K562 (cell line): ENCODE measurements around the gene ELMO1. TPM values are rescaled to one million over a fixed set of nuclear protein-coding genes. Genes with fewer than 3 reads are reported as not detected.

Source experiments
- ATAC-seq: fragments of 200-7000 bp; cut with Tn5 transposase; 3 replicates; pipeline ENCODE4 v1.9.1; 2020; ENCODE audit warnings: moderate library complexity
- BruUV-seq: library from RNA; stranded (reverse); fragments of 400-500 nt; replicated peaks from 2 replicates; lab custom pipeline; 2021; lab: Mats Ljungman, UMichigan
- CTCF ChIA-PET: fragments of 300-600 bp; formaldehyde crosslinking; extraction: SDS; loops from one replicate; lab custom pipeline; 2021; ENCODE audit warnings: low intra/inter-chr PET ratio; lab: Yijun Ruan, JAX
- POLR2A ChIA-PET: fragments of 300-600, 350-650 bp; sonication (Branson Sonifier 250); formaldehyde crosslinking; extraction: SDS; loops from one replicate; lab custom pipeline; 2021; ENCODE audit warnings: antibody characterized with exemption, inconsistent platforms; lab: Yijun Ruan, JAX
- DNase-seq, 4 experiments: peaks; one replicate each; pipeline versions ENCODE4 v3.0.0 to v3.0.0-alpha.2; 2011 to 2018; ENCODE audit warnings: low spot score in 3 of 4, mixed read lengths in 3 of 4; ENCODE audit errors: extremely low read depth in 1 of 4
- FAIRE-seq: peaks from 2 replicates; lab custom pipeline; 2011; peaks lifted over from hg19 to GRCh38; lab: Jason Lieb, UNC
- H2AFZ ChIP-seq: 2 replicates; pipeline ENCODE4 v1.6.0; 2011; ENCODE audit warnings: low read depth, low read length, control low read depth, inconsistent platforms
- H3K27ac ChIP-seq: fragments of 200-600 bp; 3 replicates; pipeline ENCODE4 v1.8.0; 2011; ENCODE audit warnings: low read depth, mild to moderate bottlenecking, control low read depth, inconsistent platforms, low read length, moderate library complexity, mixed read lengths; ENCODE audit errors: extremely low read depth
- H3K27me3 ChIP-seq, 2 experiments: fragments of 300-600 bp in 1 of 2; 2 replicates in 1 of 2; 3 replicates in 1 of 2; pipeline versions ENCODE4 v1.6.0 to v1.8.0; 2011; ENCODE audit warnings: inconsistent platforms in 2 of 2, low read length in 2 of 2, mild to moderate bottlenecking in 1 of 2, mixed read lengths in 1 of 2, moderate library complexity in 1 of 2; ENCODE audit not compliant: control insufficient read depth in 2 of 2, insufficient read depth in 2 of 2
- H3K36me3 ChIP-seq: fragments of 300-600 bp; 3 replicates; pipeline ENCODE4 v1.8.0; 2011; ENCODE audit warnings: mild to moderate bottlenecking, low read length, inconsistent platforms; ENCODE audit not compliant: control insufficient read depth, insufficient read depth
- H3K4me1 ChIP-seq, 2 experiments: fragments of 200-600 bp in 1 of 2; replicated peaks in 1 of 2; 2 replicates in 1 of 2; 3 replicates in 1 of 2; pipeline versions ENCODE4 v1.5.1 to v1.8.0; 2011; ENCODE audit warnings: inconsistent platforms in 2 of 2, low read length in 2 of 2, mild to moderate bottlenecking in 1 of 2, mixed read lengths in 1 of 2, moderate library complexity in 1 of 2; ENCODE audit not compliant: control insufficient read depth in 2 of 2, insufficient read depth in 2 of 2
- H3K4me2 ChIP-seq: 2 replicates; pipeline ENCODE4 v1.6.1; 2011; ENCODE audit warnings: low read length, control low read depth, inconsistent platforms, mixed read lengths; ENCODE audit not compliant: insufficient read depth
- H3K4me3 ChIP-seq: fragments of 200-600 bp; sonication (generic), shearing (Covaris generic); 2 replicates; pipeline ENCODE4 v1.5.1; 2016; ENCODE audit warnings: control low read depth, inconsistent platforms
- H3K79me2 ChIP-seq: fragments of 200-600 bp; 3 replicates; pipeline ENCODE4 v1.8.0; 2011; ENCODE audit warnings: low read length, inconsistent platforms; ENCODE audit not compliant: control insufficient read depth, insufficient read depth
- H3K9ac ChIP-seq, 2 experiments: 2 replicates each; pipeline versions ENCODE4 v1.6.0 to v1.6.1; 2011; ENCODE audit warnings: low read depth in 2 of 2, low read length in 2 of 2, control low read depth in 1 of 2, inconsistent platforms in 1 of 2, mild to moderate bottlenecking in 1 of 2, mixed read lengths in 1 of 2; ENCODE audit not compliant: insufficient read depth in 1 of 2
- H3K9me1 ChIP-seq: one replicate; pipeline ENCODE4 v1.6.0; 2011; ENCODE audit warnings: inconsistent platforms, mild to moderate bottlenecking, low read length, moderate library complexity; ENCODE audit not compliant: control insufficient read depth, insufficient read depth
- H3K9me3 ChIP-seq: replicated peaks from 2 replicates; pipeline ENCODE4 v1.5.1; 2011; ENCODE audit warnings: low read depth, low read length, inconsistent platforms; ENCODE audit not compliant: control insufficient read depth, insufficient read depth
- H4K20me1 ChIP-seq: replicated peaks from 2 replicates; pipeline ENCODE4 v1.6.1; 2011; ENCODE audit warnings: low read length, inconsistent platforms, mixed read lengths; ENCODE audit not compliant: control insufficient read depth, insufficient read depth
- DEAF1 ChIP-seq: fragments of 450-650 bp; formaldehyde crosslinking; IDR thresholded peaks from 2 replicates; pipeline ENCODE4 v1.4.0; 2020; ENCODE audit warnings: mild to moderate bottlenecking, moderate library complexity
- PCBP1 ChIP-seq: fragments of 200-400 bp; formaldehyde crosslinking; IDR thresholded peaks from 2 replicates; pipeline ENCODE4 v1.6.1; 2018; ENCODE audit warnings: mild to moderate bottlenecking, low read depth, low read length; ENCODE audit not compliant: poor library complexity, severe bottlenecking
- RHOXF2B ChIP-seq: fragments of 250-450 bp; sonication (Bioruptor Pico); conservative IDR thresholded peaks from 2 replicates; pipeline ENCODE4 v1.5.1; 2021
- TCF15 ChIP-seq: fragments of 250-450 bp; sonication (Bioruptor Pico); IDR thresholded peaks from 2 replicates; pipeline ENCODE4 v1.8.0; 2022; ENCODE audit warnings: moderate library complexity, mild to moderate bottlenecking, inconsistent platforms
- WHSC1 ChIP-seq: IDR thresholded peaks from one replicate; pipeline ENCODE4 v1.6.1; 2012; ENCODE audit warnings: low read length, control low read depth, inconsistent platforms
- XRCC4 ChIP-seq: IDR thresholded peaks from one replicate; pipeline ENCODE4 v1.6.1; 2011; ENCODE audit not compliant: insufficient read depth, insufficient read length; ENCODE audit errors: extremely low read depth
- ZKSCAN8 ChIP-seq: fragments of 200-800 bp; sonication (Bioruptor generic); IDR thresholded peaks from 2 replicates; pipeline ENCODE4 v1.6.1; 2016; ENCODE audit warnings: missing genetic modification characterization, missing compliant biosample characterization
- ZNF764 ChIP-seq: fragments of 250-450 bp; sonication (Bioruptor Pico); IDR thresholded peaks from 2 replicates; pipeline ENCODE4 v1.4.0; 2020; ENCODE audit warnings: low read depth, mild to moderate bottlenecking, moderate library complexity
- WGBS: fragments of 100-300 bp; shearing (Covaris generic); methylation state at CpG from one replicate; pipeline ENCODE4 v1.1.6; 2016; ENCODE audit warnings: low coverage, mixed read lengths; ENCODE audit not compliant: insufficient coverage; ENCODE audit errors: missing lambda C conversion rate; 5-methylcytosine and 5-hydroxymethylcytosine counted together
- in situ Hi-C: fragments of 300-500 bp; cut with MboI; formaldehyde crosslinking; loops from 4 replicates; pipeline ENCODE4 v1.15.0; 2018; ENCODE audit warnings: inconsistent platforms, mixed read lengths
- intact Hi-C: fragments of 100-400 bp; cut with micrococcal nuclease; formaldehyde crosslinking; loops from 2 replicates; pipeline ENCODE4 v1.14.2; 2022
- polyA plus RNA-seq, 8 experiments: library from polyadenylated mRNA; depleted of rRNA in 4 of 8; stranded (reverse) in 5 of 8; unstranded in 3 of 8; fragments of >200 nt; fragmentation: Nextera tagmentation in 2 of 8; fragmentation: Illumina TruSeq in 1 of 8; extraction: Ambion mirVana in 2 of 8; extraction: Trizol in 1 of 8; gene quantifications; 2 replicates each; pipeline versions ENCODE4 v1.2.1 to v1.2.3, GENCODE V29; 2011 to 2014; ENCODE audit warnings: inconsistent platforms in 1 of 8, missing spikeins in 1 of 8
- total RNA-seq, 7 experiments: library from RNA; depleted of rRNA in 6 of 7; stranded (reverse); fragments of >200 nt in 6 of 7; fragmentation: Illumina TruSeq in 2 of 7; extraction: Trizol in 2 of 7; gene quantifications; 2 replicates each; pipeline versions ENCODE4 v1.2.1 to v1.2.3, GENCODE V29; 2011 to 2021; ENCODE audit warnings: low replicate concordance in 1 of 7
- TF ChIP-seq, protein P1 (sequence below): fragments of 450-650 bp; IDR thresholded peaks from 2 replicates; pipeline ENCODE4 v1.6.1; 2016; ENCODE audit warnings: antibody characterized with exemption

ELMO1 gene
- total and polyA plus RNA-seq, 9 of the 15 experiments (the other 6 are each of a cell fraction or from before 2014, with no cell fraction given) = 0.36 to 7.2 (median 3.6) TPM

DNA sequence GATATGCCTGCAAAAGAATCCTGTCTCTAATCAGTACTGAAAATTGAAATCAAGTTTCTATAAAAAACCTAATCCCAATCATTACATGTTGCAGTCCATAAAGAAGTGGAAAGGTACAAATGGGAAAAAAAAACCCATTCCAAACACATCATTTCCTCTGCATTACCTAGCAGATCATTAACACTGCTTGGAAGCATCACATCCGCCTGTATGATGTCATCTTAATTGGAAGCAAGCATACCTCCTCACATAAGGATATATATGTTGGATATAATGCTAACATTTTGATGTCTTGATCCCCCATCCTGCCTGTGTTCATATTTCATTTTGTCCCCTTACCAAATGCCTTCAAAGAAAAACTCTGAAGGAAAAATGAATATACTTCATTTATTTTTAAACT lies 483.0 kb downstream of the ELMO1 start:
- H3K9me1 ChIP-seq = no peaks in the 10 kb centered on the region
- H3K79me2 ChIP-seq = no peaks in the 10 kb centered on the region
- no peak for FAIRE-seq
- no peaks in the 10 kb centered on the region for H4K20me1 ChIP-seq
- CTCF ChIA-PET = no interaction called here
- H2AFZ ChIP-seq = no peak overlapping the region
- in situ Hi-C loops (no loop called here), intact Hi-C loops (loop anchor here (5.0 kb wide), 3 partner anchors 232 to 493 kb away; no protein-coding TSS in a partner anchor)
- no peaks in the 10 kb centered on the region for H3K36me3 ChIP-seq
- no peaks in the 10 kb centered on the region for H3K4me1 ChIP-seq
- no peak overlapping the region for H3K9ac ChIP-seq
- POLR2A ChIA-PET = no interaction called here
- no peaks in the 10 kb centered on the region for H3K27me3 ChIP-seq
- no peak overlapping the region for H3K27ac ChIP-seq
- H3K9me3 ChIP-seq = no peaks in the 10 kb centered on the region
- ATAC-seq = no peak
- H3K4me3 ChIP-seq = no peak overlapping the region
- no TSS peak for BruUV-seq
- 0% methylated on average over 1 of the region's 1 CpG for WGBS
- no peak overlapping the region for H3K4me2 ChIP-seq
- DNase-seq = no peak
- TF ChIP-seq DEAF1 (CRISPR knock-in tag) = no peak
- TF ChIP-seq, protein P1, sequence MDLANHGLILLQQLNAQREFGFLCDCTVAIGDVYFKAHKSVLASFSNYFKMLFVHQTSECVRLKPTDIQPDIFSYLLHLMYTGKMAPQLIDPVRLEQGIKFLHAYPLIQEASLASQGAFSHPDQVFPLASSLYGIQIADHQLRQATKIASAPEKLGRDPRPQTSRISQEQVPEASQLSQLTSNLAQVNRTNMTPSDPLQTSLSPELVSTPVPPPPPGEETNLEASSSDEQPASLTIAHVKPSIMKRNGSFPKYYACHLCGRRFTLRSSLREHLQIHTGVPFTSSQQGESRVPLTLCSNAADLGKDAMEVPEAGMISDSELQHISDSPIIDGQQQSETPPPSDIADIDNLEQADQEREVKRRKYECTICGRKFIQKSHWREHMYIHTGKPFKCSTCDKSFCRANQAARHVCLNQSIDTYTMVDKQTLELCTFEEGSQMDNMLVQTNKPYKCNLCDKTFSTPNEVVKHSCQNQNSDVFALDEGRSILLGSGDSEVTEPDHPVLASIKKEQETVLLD = no peak
- TF ChIP-seq TCF15 (CRISPR knock-in tag) = no peak
- TF ChIP-seq ZKSCAN8 (CRISPR knock-in tag) = no peak
- TF ChIP-seq WHSC1 = no peak
- no peak for TF ChIP-seq PCBP1
- TF ChIP-seq RHOXF2B = no peak
- TF ChIP-seq XRCC4 = no peak
- TF ChIP-seq ZNF764 (CRISPR knock-in tag) = no peak
